H1 (cell line): ENCODE results near the gene ZNF593. TPM values are rescaled to one million over a fixed set of nuclear protein-coding genes. Genes with fewer than 3 reads are reported as not detected.

ENCODE experiments used
- ASH2L ChIP-seq: fragments of 200-600, 300-600 bp; sonication (generic); IDR thresholded peaks from one replicate; pipeline ENCODE4 v1.7.1; 2017; ENCODE audit warnings: low read length
- BRCA1 ChIP-seq: IDR thresholded peaks from 2 replicates; pipeline ENCODE4 v1.6.1; 2012; ENCODE audit warnings: low read depth, low read length, improper control_type of control experiment
- CHD7 ChIP-seq: fragments of 300-600 bp; sonication (generic); IDR thresholded peaks from 2 replicates; pipeline ENCODE4 v1.7.1; 2012; ENCODE audit warnings: low read length, moderate library complexity, mild to moderate bottlenecking, inconsistent platforms; ENCODE audit not compliant: insufficient replicate concordance
- EZH2 ChIP-seq: fragments of 200-600 bp; sonication (generic); IDR thresholded peaks from 2 replicates; pipeline ENCODE4 v1.7.1; 2012; ENCODE audit warnings: low read depth, mild to moderate bottlenecking, moderate library complexity, low read length, inconsistent platforms; ENCODE audit not compliant: severe bottlenecking
- JUN ChIP-seq: IDR thresholded peaks from 2 replicates; pipeline ENCODE4 v1.6.1; 2011; ENCODE audit warnings: low read depth, mild to moderate bottlenecking, improper control_type of control experiment, low read length
- PHF8 ChIP-seq: fragments of 200-600 bp; sonication (generic); conservative IDR thresholded peaks from 2 replicates; pipeline ENCODE4 v1.7.1; 2012; ENCODE audit warnings: low read depth, mild to moderate bottlenecking, inconsistent platforms, low read length, moderate library complexity
- SP1 ChIP-seq: IDR thresholded peaks from 2 replicates; pipeline ENCODE4 v1.6.1; 2011; ENCODE audit warnings: low read depth, low read length
- SP2 ChIP-seq: IDR thresholded peaks from 2 replicates; pipeline ENCODE4 v1.6.1; 2012; ENCODE audit warnings: mild to moderate bottlenecking, low read length, inconsistent platforms
- polyA plus RNA-seq, 7 experiments: library from polyadenylated mRNA; depleted of rRNA in 3 of 7; stranded (reverse) in 5 of 7; unstranded in 2 of 7; fragments of >200 nt in 5 of 7; fragments of 200-250 nt in 2 of 7; gene quantifications; 1 replicate in 5 of 7; 2 replicates in 1 of 7; 4 replicates in 1 of 7; pipeline versions ENCODE4 v1.2.1 to v1.2.3, GENCODE V29; 2011 to 2013; ENCODE audit warnings: missing spikeins in 2 of 7, mixed read lengths in 2 of 7
- total RNA-seq: library from RNA; stranded (reverse); fragmentation: NEBNext Ultra II Directional; extraction: Animal tissue kit (Norgen Biotek cat#: 25700); gene quantifications from 2 replicates; pipeline ENCODE4 v1.2.1, GENCODE V29; 2021
- TF ChIP-seq, protein P1 (sequence below): IDR thresholded peaks from 2 replicates; pipeline ENCODE4 v1.6.1; 2011; ENCODE audit warnings: low read length, improper control_type of control experiment

ZNF593 gene
- total and polyA plus RNA-seq, 2 of the 8 experiments (the other 6 are each of a cell fraction or from before 2014, with no cell fraction given) = 38.2 to 68.0 TPM

- TF ChIP-seq CHD7 (no peak), SP1 (peak; percentile 18; the same call in 1 of the 2 replicates), SP2 (no peak), ASH2L (peak; percentile 92), JUN (peak; percentile 85; the same call in 1 of the 2 replicates), BRCA1 (peak; percentile 67), PHF8 (peak; percentile 88), EZH2 (no peak)
- TF ChIP-seq, protein P1, sequence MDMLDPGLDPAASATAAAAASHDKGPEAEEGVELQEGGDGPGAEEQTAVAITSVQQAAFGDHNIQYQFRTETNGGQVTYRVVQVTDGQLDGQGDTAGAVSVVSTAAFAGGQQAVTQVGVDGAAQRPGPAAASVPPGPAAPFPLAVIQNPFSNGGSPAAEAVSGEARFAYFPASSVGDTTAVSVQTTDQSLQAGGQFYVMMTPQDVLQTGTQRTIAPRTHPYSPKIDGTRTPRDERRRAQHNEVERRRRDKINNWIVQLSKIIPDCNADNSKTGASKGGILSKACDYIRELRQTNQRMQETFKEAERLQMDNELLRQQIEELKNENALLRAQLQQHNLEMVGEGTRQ = no peak; the same call in 1 of the 2 replicates
Observed at GRCh38 chr1:26169669-26170471, at the start of gene ZNF593 (continued).
